ENCODE data around the gene RGL2. TPM values are rescaled to one million over a fixed set of nuclear protein-coding genes. Genes with fewer than 3 reads are reported as not detected.

The RGL2 gene
- polyA plus RNA-seq, 3 donors = 14.9 to 145 (median 15.5) TPM

DNA sequence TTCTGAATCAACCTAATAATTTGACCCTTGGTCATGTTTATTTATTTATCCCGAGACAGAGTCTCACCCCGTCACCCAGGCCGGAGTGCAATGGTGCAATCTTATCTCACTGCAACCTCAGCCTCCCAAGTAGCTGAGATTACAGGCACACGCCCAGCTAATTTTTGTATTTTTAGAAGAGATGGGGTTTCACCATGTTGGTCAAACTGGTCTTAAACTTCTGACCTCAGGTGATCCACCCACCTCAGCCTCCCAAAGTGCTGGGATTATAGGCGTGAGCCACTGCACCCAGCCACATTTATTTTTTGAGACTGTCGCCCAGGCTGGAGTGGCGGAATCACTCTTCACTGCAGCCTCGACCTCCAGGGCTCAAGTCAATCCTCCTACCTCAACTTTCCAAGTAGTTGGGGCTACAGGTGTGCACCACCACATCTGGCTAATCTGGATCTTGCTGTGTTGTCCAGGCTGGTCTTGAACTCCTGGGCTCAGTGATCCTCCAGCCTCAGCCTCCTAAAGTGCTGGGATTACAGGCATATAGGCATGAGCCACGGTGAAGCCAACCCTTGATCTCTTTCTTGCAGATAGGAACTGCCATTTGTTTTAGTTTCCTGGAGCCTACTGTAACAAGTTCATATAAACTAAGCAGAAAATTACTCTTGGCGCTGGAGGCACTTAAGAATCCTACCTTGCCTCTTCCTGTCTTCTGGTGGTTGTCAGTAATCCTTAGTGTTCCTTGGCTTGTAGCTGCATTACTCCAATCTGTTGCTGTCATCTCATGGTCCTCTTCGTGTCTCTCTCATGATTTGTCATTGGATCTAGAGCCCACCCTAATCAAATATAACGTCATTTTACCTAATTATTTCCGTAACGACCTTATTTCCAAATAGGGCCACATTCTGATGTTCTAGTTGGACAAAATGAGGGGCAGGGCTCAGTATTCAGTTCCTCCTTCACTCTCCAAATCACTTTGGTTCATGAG, 24.5 kb downstream of the RGL2 start:
- Histone ChIP-seq H4K20me1 (ENCODE audit: insufficient read depth, low read length) (peaks cover 51% of the 10 kb centered on the region), H3K9me3 (replicated peaks in 1 of 2; ENCODE audit: control insufficient read depth in 1 of 2, insufficient read depth in 1 of 2, low read length in 2 of 2) (no peaks in the 10 kb centered on the region), H3K27me3 (ENCODE audit: control insufficient read depth in 2 of 2, insufficient read depth in 2 of 2, low read length in 2 of 2) (no peaks in the 10 kb centered on the region), H3K27ac (ENCODE audit: low read depth in 1 of 2, low read length in 2 of 2) (peak overlapping the region in 1 of 2 donors; percentile 42), H3K4me1 (ENCODE audit: control insufficient read depth in 1 of 2, insufficient read depth in 2 of 2, low read length in 2 of 2) (peaks cover 66 to 78% of the 10 kb centered on the region in 2 donors), H3K36me3 (replicated peaks in 1 of 2; ENCODE audit: control insufficient read depth in 1 of 2, insufficient read depth in 2 of 2, low read length in 2 of 2) (peaks cover 38 to 61% of the 10 kb centered on the region in 2 donors), H3K4me3 (replicated peaks in 1 of 3; ENCODE audit: low read depth in 2 of 3, low read length in 3 of 3) (peak overlapping the region in 1 of 3 experiments; percentile 91), H3K79me2 (ENCODE audit: insufficient read depth, low read length) (peaks cover 86% of the 10 kb centered on the region), H3K9ac (ENCODE audit: insufficient read depth, low read length, poor library complexity, severe bottlenecking) (peak overlapping the region; percentile 5), H3K4me2 (replicated peaks; ENCODE audit: extremely low read depth, low read length, poor library complexity, severe bottlenecking) (peak overlapping the region; percentile 14), H2AFZ (ENCODE audit: insufficient read depth, low read depth, low read length, poor library complexity, severe bottlenecking) (no peak overlapping the region)
- Mint-ChIP-seq H3K27ac (peak overlapping the region; percentile 3 to 80 (median 71)), H3K27me3 (ENCODE audit: low read depth in 3 of 3) (no peaks in the 10 kb centered on the region), H3K4me1 (peaks cover 69% of the 10 kb centered on the region), H3K36me3 (peaks cover 37 to 51% of the 10 kb centered on the region in 2 donors), H3K4me3 (no peak overlapping the region), H3K9me3 (no peaks in the 10 kb centered on the region)
- TF ChIP-seq, protein P1, sequence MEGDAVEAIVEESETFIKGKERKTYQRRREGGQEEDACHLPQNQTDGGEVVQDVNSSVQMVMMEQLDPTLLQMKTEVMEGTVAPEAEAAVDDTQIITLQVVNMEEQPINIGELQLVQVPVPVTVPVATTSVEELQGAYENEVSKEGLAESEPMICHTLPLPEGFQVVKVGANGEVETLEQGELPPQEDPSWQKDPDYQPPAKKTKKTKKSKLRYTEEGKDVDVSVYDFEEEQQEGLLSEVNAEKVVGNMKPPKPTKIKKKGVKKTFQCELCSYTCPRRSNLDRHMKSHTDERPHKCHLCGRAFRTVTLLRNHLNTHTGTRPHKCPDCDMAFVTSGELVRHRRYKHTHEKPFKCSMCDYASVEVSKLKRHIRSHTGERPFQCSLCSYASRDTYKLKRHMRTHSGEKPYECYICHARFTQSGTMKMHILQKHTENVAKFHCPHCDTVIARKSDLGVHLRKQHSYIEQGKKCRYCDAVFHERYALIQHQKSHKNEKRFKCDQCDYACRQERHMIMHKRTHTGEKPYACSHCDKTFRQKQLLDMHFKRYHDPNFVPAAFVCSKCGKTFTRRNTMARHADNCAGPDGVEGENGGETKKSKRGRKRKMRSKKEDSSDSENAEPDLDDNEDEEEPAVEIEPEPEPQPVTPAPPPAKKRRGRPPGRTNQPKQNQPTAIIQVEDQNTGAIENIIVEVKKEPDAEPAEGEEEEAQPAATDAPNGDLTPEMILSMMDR (IDR thresholded peaks at IDR 0.05) = no peak
- 77% methylated on average over 3 of the region's 14 CpGs for WGBS (ENCODE audit: insufficient coverage)
- intact Hi-C loops (cut with micrococcal nuclease) = loop anchor here in 1 of 2 donors (2.0 kb wide), 1 partner anchor 15 kb away; the partner anchor contains the start of genes PFDN6 and WDR46
- DNase-seq = no peak

DNA sequence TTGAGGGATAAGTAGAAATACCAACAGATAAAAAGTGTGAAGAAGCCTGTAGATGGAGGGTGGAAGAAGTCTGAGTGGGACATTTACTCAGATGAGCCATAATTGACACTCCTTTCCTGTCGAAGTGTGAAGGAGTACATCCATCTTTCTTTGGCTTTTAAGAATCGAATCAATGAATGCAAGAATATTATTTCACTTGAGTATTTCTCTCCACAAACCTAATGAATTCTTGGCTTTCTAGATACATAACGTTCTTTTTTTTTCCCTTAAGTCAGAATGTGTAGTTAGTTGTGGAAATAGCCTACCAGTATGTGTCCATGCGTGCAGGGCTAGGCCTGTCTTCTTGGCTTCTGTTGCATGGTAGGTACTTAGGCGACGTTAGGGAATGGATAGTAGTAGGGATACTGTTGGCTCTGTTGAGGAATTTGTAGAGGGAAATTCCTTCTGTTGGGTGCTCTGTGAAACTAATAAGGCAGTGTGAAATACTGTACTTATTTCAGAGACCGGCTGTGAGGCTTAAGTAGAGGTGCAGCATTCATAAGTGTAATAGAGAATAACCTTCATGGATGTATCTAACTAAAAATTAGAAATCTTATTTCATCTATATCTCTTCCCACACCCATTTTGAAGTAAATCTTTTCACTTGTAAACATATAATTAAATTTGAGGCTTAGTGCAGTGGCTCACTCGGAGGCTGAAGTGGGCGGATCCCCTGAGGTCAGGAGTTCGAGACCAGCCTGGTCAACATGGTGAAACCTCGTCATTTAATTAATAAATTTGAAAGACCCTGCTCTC, 25.4 kb downstream of the RGL2 start:
- Histone ChIP-seq H3K4me3 (replicated peaks in 1 of 3; ENCODE audit: low read depth in 2 of 3, low read length in 3 of 3) (peak overlapping the region in 1 of 3 experiments; percentile 91), H3K9ac (ENCODE audit: insufficient read depth, low read length, poor library complexity, severe bottlenecking) (peak overlapping the region; percentile 89), H3K4me1 (ENCODE audit: control insufficient read depth in 1 of 2, insufficient read depth in 2 of 2, low read length in 2 of 2) (peaks cover 57 to 69% of the 10 kb centered on the region in 2 donors), H3K79me2 (ENCODE audit: insufficient read depth, low read length) (peaks cover 80% of the 10 kb centered on the region), H4K20me1 (ENCODE audit: insufficient read depth, low read length) (peaks cover 42% of the 10 kb centered on the region), H3K4me2 (replicated peaks; ENCODE audit: extremely low read depth, low read length, poor library complexity, severe bottlenecking) (peak overlapping the region; percentile 79), H2AFZ (ENCODE audit: insufficient read depth, low read depth, low read length, poor library complexity, severe bottlenecking) (no peak overlapping the region), H3K27ac (ENCODE audit: low read depth in 1 of 2, low read length in 2 of 2) (peak overlapping the region in 1 of 2 donors; percentile 99), H3K9me3 (replicated peaks in 1 of 2; ENCODE audit: control insufficient read depth in 1 of 2, insufficient read depth in 1 of 2, low read length in 2 of 2) (no peaks in the 10 kb centered on the region), H3K36me3 (replicated peaks in 1 of 2; ENCODE audit: control insufficient read depth in 1 of 2, insufficient read depth in 2 of 2, low read length in 2 of 2) (peaks cover 37 to 61% of the 10 kb centered on the region in 2 donors), H3K27me3 (ENCODE audit: control insufficient read depth in 2 of 2, insufficient read depth in 2 of 2, low read length in 2 of 2) (no peaks in the 10 kb centered on the region)
- no peaks in the 10 kb centered on the region for H3K9me3 Mint-ChIP-seq
- TF ChIP-seq, protein P1 (IDR thresholded peaks at IDR 0.05) = no peak
- peak overlapping the region in 1 of 2 donors; percentile 100 for H3K4me3 Mint-ChIP-seq
- peaks cover 60% of the 10 kb centered on the region for H3K4me1 Mint-ChIP-seq
- intact Hi-C loops (cut with micrococcal nuclease) = loop anchor here in 1 of 2 donors (2.0 kb wide), 1 partner anchor 15 kb away; the partner anchor contains the start of genes PFDN6 and WDR46
- no peaks in the 10 kb centered on the region for H3K27me3 Mint-ChIP-seq (ENCODE audit: low read depth in 3 of 3)
- H3K36me3 Mint-ChIP-seq = peaks cover 41 to 50% of the 10 kb centered on the region in 2 donors
- 100% methylated on average over 1 of the region's 11 CpGs for WGBS (ENCODE audit: insufficient coverage)
- peak overlapping the region in 6 of 7 donors; percentile 98 to 100 (median 100) for H3K27ac Mint-ChIP-seq
- DNase-seq = no peak

Measured in CD14-positive monocyte (primary cell).